CD4-positive, alpha-beta T cell treated with Interleukin-6 at 100 ng/mL for 8 hours (primary cell): Measurements from ENCODE around the gene ZNF790.
"Not testable (repeated sequence)": the region's sequence is repeated elsewhere in the genome, so short reads cannot be mapped to it uniquely, and the experiment has no call there.

Source experiments
- DNase-seq: peaks from one replicate; pipeline ENCODE4 v3.0.0-alpha.2; 2020; ENCODE audit warnings: mixed read lengths, low spot score

Gene ZNF790

DNA sequence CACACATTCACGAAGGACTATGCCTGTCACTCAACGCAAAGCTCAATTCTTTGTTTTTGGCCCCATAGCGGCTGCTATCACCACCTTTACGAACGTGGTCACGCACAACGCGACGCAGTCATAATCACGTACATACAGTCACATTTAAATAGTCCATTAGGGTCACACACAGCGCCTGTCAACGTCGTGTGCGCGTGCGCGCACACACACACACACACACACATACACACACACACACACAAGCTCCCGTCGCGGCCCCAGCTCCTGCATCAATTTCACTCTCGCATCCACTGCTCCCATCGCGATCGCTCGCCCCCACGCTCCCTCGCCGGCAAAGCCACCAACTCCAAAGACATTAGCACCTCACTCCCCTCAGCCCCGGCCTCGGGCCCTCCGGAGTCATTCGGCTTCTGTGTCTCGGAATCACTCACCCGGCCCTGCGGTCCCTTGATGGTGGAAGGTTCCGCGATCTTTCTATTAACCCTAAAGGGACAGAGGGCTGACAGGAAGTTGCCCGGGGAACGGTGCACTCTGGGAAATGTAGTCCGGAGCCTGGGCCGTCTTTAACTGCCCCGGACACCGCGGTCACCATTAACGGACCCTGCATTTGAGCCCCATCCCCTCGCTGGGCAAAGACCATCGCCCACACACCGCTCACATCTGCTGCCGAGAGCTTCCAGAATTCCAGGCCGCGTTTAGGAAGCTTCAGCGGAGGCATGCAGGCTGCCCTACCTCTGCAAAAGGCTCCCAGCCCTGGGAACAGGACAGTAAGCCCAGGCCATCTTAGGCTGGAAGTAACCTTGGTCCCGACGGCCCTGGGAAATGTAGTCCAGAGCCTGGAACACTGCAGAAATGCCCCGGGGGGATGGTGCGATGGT, at the start of gene ZNF790:
Gene ZNF790 (minus strand): TSS at position 482 of the 878 bp plus-strand sequence. CDS start 12,768 bp downstream, outside the sequence.
- peak; percentile 82 for DNase-seq

DNA sequence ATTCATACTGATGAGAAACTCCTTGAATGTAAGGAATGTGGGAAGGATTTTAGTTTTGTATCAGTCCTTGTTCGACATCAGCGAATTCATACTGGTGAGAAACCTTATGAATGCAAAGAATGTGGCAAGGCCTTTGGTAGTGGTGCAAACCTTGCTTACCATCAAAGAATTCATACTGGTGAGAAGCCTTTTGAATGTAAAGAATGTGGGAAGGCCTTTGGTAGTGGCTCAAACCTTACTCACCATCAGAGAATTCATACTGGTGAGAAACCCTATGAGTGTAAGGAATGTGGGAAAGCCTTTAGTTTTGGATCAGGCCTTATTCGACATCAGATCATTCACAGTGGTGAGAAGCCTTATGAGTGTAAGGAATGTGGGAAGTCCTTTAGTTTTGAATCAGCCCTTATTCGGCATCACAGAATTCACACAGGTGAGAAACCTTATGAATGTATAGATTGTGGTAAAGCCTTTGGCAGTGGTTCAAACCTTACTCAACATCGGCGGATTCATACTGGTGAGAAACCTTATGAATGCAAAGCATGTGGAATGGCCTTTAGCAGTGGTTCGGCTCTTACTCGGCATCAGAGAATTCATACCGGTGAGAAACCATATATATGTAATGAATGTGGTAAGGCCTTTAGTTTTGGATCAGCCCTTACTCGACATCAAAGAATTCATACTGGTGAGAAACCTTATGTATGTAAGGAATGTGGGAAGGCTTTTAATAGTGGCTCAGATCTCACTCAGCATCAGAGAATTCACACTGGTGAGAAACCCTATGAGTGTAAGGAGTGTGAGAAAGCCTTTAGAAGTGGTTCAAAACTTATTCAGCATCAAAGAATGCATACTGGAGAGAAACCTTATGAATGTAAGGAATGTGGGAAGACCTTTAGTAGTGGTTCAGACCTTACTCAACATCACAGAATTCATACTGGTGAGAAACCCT, 39.1 kb upstream of the ZNF790 start:
- DNase-seq, result no peak

DNA sequence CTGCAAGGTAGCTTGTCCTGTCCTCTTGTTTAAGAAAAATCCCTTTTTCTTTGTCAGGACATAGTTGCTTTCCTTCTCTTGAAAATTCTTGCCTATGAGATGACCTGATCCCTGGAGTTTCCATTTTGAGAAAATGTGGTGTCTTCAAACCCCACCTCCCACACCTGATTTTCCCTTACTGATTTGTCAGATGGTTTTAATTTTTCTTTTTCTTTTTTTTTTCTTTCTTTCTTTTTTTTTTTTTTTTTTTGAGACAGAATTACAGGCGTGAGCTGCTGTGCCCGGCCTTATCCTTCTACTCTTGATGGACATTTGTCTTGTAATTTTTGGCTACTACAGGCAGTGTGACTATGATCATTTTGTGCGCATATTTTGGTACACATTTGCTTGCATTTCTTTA, 13.7 kb upstream of the ZNF790 start:
- DNase-seq, result no peak

DNA sequence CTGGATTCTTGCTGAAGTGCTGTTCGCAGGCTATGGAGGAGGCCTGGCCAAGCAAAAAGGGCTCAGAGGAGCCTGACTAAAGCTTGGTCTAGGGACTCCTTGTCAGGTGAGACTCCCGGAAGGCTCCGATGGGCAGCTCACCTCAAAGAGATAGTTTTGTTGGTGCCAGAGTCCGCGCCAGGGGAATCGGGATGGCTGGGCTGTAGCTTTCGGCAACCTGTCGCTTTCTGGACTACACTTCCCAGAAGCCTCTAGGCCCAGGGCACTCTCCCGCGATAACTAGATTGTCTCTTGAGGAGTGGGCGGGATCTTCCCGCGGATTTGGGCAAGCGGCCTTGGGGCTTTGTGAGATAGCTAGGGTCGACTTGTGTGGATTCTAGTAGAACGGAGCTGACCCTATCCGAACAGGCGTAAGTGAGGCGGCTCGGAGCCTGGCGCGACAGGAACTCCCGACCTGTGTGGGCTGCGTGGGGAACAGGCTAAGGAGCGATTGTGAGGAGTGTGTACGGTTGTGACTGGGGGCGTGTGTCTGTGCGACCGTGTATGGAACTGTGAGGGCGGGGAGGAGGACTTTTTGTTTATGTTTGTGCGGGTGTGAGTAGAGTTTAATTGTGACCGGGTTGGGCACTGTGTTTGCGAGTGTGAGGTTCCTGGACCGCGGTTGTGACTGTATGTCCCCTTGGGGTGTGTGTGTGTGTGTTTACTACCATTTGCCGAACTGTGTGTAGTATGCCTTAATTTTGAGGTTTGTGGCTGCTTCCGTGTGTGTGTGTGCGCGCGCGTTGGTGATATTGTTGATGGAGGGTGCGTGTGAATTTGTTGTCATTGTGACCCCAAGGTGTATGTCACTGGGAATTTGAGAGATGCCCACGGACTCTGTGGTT, 12.6 kb upstream of the ZNF790 start, which contains the start of gene ZNF345:
Gene ZNF345 (plus strand): TSS at position 318 of the 884 bp plus-strand sequence. CDS start 25,955 bp downstream, outside the sequence.
- peak; percentile 87 for DNase-seq

DNA sequence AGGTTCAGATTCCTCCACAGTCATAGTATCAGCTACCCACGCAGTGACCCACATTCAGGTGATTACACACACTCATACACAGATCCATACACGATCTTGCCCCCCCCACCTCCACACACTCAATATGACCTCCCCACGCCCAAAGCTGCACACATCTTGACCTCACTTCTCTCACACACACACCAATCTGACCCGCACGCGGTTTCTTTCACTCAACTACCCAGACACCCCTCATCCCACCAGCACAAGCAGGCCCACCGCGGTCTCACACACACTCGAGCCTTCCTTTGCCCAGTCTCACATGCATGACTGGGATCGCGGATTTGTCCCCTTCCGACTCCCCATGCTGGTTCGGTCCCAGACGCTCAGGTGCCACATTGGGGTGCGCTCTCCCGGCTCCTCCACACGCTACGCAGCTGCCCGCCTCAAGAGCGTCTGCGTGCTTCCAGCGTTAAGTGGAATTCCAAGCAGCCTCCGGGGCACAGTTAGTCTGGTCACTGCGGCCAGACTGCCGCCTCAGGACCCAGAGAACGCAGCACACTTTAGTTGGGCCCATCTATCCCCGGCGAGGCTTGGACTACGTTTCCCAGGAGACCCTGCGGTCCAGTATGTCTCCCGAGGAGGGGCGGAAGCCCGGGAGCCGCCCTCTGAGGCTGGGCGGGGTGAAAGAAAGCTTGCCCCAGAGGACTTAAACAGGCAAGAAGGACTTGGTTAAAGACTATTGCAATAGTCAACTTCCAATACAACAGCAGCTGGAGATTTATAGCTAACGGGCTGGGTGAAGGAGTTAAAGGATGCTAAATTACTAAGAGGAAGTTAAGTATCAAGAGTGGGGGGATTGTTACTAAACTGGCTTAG, 11.7 kb upstream of the ZNF790 start:
- peak; percentile 87 for DNase-seq

DNA sequence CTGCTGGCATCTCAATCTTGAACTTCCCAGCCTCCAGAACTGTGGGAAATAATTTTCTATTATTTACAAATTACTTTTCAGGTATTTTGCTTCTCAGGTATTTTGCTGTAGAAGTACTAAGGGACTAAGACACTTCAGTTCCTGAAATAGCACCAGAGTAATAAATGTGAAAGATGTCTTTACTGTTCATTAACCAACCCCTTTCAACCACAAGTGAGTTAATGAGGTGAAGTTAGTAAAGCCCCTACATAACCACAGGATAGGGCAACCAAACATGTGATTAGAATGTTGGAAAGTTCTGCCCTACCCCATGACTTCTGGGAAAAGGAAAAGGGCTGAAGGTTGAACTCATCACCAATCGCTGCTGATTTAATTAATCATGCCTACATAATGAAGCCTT, 9.8 kb upstream of the ZNF790 start:
- no peak for DNase-seq

DNA sequence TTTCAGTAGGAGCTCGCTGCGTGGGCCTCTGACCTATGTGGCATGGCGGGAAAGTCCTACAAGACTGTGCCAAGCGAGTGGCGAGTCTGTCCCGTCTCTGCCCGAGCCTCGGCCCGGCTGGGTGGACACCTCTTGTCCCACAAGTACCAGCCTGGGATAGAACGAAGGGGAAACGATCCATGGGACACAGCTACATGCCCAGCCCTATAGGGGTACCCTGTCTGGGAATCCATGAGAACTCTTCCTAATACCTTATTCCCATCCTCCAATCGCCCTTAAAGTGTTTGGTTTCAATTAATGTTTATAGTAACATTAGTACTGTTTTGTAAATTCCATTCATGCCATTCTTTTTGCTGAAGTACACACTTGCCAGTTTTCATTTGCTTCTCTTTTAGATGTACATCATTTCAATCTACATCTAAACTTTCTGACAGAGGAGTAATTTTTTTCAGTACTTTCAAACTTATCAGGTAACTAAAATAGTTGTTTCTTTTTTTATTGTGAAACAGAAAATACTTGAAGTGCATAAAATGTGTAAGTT, 667 bp upstream of the ZNF790 start:
- no peak for DNase-seq

DNA sequence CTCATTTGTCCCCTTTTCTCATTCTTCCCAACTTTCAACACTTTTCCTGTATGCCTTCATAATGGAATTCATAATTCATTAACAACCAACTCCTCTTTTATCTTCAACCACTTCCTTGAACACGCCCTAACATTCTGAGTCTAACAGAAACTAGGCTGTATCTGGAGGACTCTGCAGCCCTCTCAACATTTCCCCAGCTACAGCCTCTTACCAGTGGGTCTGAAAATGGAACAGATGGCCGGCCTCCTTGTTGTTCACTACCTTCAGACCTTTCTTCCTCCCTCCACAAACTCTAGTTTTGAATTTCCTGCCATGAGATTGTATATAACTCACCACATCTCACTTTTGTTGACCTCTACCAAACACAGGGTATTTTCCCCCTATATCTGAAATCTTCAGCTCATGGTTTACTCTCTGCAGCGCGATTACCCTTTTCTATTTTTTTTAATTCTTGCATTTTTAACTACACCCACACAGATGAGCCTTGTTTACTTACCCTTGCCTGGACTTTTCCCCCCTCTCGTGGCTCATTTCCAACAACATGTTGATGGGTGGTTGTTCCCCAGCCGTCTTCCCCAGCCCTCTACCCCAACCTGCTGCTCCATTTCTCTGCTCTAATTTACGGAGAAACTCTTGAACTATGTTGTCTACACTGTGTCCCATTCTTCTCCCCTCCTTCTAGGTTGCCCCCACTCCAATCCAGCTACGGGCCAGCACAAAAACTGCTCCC, 846 bp downstream of the ZNF790 start:
- DNase-seq, result peak; percentile 4

DNA sequence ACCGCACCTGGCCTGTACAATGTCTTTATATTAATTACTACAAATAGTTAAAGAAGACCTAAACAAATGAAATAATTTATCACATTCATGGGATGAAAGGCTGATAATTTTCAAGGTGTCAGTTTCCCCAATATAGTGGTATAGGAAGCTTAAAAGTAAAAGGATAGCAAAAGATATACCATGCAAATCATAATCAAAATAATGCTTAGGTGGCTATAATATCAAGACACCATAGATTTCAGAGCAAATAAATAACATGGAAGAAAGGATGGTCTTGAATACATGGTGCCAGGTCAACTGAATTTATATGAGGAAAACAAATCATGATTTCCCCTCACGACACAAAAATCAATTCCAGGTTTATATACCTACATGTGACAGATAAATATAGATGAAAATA, 4.8 kb downstream of the ZNF790 start:
- no peak for DNase-seq

DNA sequence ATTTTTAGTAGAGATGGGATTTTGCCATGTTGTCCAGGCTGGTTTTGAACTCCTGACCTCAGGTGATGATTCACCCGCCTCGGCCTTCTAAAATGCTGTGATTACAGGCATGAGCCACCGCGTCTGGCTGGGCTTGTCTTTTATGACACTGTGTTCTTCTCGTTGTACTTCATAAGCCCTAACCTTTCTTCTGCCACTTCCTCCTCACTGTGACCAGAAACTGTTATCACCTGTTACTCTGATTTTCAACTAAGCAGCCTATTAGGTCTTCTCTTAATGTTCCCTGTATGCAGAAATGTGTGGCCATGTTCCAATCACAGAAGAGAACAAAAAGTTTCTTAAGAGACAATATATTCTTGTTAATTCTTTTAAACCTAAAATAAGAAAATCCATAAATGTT, 16.4 kb downstream of the ZNF790 start:
- no peak for DNase-seq

DNA sequence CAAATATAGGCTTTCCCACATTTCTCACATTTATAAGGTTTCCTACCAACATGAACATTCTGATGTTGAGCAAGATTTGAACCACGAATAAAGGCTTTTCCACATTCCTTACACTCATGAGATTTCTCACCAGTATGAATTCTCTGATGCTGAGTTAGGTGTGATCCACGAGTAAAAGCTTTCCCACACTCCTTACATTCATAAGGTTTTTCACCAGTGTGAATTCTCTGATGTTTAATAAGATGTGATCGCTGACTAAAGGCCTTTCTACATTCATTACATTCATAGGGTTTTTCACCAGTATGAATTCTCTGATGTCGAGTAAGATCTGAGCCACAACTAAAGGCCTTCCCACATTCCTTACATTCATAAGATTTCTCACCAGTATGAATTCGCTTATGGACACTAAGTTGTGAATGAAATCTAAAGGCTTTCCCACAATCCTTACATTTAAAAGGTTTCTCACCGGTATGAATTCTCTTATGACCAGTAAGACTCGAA, 19.0 kb downstream of the ZNF790 start:
- DNase-seq, result no peak

DNA sequence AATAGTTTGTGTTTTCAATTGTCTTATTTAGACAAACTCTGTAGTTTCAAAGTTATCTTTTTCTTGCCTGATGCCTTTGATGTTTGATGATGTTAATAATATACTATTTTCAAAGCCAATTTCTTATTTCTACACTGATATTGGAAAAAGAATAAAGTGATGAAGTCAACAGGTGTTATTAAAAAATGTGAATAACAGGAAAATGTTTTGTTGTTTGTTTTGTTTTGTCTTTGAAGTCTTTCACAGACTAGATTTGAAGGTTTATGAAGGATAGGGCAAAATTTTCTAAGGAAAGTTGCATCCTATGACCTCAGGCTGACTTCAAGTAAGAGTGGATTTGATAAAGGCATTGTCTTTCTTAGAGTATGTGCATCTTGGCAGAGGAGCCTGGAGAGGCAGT, 31.2 kb downstream of the ZNF790 start:
- no peak for DNase-seq

DNA sequence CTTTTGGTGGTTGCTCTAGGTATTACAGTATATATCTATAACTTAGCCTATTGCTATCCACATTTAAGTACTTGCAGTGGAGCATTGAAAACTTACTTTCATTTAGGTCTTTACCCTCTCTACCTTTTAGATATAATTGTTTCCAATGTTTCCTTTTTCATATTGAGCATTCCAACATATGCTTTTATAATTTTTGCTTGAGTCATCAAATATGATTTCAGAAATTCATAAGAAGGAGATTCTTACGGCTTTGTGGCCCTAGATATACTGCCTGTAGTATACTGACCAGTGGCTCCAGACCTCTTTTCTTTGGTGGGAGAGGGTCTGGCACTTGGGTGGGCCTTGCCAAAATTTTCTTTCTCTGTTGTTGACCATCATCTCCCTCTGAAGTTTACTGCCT, 32.8 kb downstream of the ZNF790 start:
- DNase-seq, result no peak

DNA sequence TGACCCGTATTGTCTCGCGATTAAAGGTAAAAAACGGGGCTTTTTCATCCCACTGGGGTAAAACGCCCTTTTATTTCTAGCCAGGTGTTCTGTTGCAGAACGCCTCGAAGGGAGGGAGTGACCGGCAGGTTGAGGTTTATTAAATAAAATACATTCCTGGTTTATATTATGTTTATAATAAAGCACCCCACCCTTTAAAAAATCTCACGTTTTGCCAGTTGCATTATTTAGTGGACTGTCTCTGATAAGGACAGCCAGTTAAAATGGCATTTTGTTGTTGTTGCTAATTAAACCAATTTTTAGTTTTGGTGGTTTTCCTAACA, 40.4 kb downstream of the ZNF790 start:
- DNase-seq, result peak; percentile 65

DNA sequence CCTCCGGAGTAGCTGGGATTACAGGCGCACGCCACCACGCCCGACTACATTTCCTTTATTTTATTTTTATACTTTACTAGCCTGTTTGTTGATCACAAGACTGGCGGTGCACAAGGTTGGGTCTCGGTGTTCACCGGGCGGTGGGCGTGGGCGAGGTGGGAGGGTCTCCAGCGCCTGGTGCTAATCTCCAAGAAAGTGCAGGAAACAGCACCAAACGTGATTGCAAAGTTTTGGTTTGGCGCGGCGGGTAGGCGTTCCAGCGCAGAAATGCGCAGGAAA, 41.5 kb downstream of the ZNF790 start:
- DNase-seq, result no peak

DNA sequence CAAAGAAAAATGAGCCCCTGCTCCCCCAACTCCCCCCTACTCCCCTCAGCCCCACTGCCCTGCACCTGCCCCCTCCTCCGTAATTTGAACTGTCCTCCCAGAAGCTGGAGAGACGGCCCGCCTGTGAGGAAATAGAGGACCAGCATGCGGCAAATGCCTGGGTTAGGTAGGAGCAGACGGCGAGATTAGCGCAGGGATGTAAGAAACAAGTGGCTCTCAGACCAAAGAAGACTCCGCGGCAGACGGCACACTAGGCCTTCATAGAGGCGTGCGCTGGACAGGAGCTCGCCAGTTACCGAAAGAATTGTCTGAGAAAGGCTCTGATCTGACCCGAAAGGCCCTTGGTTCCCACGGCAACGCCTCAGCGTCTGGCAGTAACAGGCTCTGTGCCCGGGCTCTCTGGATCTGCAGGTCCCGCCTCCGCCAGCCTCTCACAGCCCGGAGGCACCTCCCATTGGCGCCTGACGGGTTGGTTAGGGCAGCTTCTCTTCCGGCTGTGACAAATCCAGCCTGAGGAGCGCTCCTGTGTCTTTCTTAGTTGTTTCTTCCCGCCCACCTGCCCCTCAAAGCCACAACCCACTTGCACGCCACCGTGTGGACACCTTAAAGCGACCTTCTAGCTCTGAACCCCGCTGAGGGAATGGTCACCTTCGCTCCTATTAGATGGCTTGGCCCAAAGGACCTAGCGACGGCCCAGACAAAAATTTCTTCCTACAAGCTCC, 46.6 kb downstream of the ZNF790 start:
- not testable (repeated sequence) for DNase-seq

DNA sequence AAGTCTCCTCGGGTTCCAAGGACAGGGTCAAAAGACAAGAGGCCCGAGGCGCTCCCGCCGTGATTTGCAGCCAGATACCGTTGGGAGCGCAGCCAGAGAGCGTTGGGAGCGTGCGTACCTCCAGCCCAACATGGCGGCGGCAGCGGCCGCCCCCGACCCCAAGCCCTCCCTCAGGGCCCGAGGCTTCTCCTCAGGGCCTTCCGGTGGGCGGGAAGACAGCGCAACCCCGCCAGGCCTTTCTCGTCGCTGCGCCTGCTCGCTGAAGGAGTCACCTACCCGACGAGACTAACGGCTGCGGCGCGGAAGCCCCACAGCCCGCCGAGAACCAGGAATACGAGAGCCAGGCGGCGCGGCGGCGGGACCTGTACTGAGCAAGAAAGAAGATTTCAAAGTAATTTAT, 62.4 kb downstream of the ZNF790 start:
- DNase-seq, result no peak

DNA sequence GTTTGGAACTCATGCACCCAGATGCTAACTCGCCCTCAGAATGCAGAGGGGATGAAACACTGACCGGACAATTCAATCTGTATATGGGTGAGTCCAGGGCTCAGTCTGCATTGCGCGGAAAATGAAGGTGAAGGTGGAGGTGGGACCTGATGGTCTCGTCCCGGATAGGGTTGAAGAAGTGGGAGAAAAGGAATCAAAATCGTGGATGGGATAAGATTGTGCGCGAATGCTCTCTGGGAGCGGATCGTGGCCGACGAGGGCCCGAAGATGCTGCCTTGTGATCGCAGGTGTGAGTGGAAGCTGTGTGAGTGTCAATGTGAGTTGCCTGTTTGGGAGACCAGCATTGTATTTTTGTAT, 65.0 kb downstream of the ZNF790 start:
- no peak for DNase-seq
